ENCODE results near the gene SATL1.

GRCh38 chrX:85223359-85223758 lies 20.2 kb downstream of the SATL1 start:
- TF ChIP-seq CTCF (IDR thresholded peaks at IDR 0.05 in 4 of 5, conservative IDR thresholded peaks at IDR 0.05 in 1 of 5) (no peak), POLR2A (IDR thresholded peaks at IDR 0.05) (no peak)
